GM18511 (cell line): Measurements from ENCODE around the gene RBFOX1.

Experiments used
- ATAC-seq: cut with Tn5 transposase; IDR thresholded peaks from one replicate; pipeline ENCODE4 v1.9.1; 2021; ENCODE audit warnings: mild to moderate bottlenecking, moderate library complexity; ENCODE audit not compliant: unreplicated experiment

Gene RBFOX1

DNA sequence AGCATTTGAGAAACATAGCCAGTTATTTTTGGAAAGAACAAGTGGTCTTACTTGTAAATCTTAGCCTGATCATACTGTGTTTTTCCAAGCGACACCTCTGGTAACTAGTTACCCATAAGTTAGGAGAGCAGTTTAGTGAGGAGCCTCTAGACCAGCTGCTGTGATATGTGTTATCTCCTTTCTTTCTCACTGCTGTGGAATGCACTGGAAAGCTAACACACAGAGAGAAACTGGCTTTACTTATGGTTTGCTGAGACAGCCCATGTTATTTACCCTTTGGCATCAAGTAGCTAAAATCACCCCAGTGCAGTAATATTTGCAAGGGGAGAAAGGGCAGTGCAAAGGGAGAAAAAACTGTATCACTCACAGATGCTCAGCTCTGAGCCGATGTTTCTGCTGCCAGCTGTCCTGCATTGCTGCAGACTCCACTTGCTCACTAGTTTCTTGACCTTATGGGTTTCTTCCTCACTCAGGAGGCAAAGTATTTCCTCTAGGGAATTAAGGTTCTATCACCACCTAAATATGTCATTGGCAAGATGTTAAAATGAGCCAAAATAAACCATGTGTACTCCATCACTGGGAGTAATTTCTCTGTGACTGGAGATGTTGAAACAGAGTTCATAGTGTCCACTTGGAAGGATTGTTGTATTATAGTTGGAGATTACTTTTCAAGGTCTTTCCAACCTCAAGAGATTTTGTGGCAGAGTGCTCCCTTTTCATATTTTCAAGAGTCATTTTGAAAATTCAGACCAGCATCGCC, 2.3 kb downstream of the RBFOX1 start:
- ATAC-seq, result no peak

DNA sequence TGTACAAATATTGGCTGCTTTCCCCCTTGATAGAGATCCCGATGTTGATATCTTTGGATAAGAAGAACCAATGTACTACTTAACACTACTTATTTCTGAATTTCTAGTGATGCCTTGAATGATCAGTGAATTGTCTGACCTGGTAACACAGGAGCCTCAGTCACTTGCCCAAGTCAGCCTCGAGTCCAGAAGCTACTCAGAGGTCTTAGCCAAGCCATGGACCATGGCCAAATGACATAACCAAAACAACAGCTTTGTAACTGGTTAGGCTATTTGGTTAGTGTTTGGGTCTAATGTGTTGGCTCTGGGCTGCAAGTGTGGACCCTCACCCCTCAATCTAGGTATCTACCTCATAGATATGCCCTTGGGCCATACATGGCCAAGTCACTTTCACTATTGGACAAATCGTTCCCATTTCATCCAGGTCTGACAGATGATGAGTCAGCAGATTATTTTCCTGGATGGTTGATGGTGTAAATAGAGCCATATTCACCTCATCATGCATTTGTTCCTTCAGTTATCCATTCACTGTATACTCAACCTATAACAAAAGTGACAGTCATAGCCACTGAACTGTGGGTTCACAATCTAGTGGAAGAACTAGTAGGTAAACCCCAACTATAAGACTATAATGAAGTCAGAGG, 3.5 kb downstream of the RBFOX1 start:
- no peak for ATAC-seq

DNA sequence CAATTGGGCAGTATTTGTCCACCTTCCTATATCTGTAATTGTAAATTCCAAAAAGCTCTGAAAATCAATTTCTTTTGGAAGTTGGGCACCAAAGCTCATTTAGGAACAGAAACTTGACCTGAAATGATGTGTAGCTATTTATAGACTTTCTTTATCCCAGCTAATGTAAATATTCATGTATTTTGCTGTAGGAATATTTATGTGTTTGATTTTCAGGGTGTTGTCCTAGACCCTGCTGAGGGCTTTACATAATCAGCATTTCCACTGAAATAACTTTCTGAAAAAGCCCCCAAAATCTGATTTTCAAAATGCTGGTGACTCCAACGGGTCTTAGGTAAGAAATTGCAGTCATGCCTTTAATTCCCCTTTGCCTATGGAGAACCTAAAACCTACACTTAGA, 4.1 kb downstream of the RBFOX1 start:
- ATAC-seq, result no peak

DNA sequence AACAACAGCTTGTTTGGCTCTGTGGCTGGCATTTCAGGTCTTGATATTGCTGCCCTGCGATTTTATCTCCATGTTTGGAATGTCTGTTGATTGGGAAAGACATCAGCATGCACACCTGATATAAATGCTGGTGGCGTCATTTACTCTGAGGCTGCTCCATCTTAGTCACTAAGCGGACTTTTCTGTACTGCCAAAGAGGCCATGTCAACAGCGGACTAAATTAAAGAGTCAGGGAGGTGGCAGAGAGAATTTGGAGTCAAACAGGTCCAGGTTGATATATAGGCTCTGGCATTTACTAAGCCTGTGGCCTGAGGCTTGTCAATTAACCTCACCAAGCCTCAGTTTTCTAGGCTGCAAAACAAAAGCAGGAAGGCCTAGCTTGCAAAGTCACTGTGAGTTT, 6.2 kb downstream of the RBFOX1 start:
- no peak for ATAC-seq

DNA sequence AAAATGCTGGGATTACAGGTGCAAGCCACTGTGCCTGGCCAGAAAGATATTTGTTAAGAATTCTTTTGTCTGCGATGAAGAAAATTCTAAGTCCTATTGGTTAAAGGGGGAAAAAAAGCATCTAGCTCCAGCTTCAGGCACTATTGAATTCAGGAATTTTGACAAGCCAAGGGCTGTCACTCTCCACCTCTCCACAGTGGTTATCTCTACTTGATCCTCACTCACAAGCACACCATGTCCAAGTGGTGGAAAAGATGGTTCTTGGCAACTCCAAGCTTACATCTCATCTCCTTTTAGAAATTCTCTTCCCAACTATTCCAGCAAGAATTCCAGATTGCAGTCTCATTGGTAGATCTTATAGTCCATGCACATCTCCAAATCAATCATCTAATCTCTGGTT, 7.1 kb downstream of the RBFOX1 start:
- no peak for ATAC-seq

DNA sequence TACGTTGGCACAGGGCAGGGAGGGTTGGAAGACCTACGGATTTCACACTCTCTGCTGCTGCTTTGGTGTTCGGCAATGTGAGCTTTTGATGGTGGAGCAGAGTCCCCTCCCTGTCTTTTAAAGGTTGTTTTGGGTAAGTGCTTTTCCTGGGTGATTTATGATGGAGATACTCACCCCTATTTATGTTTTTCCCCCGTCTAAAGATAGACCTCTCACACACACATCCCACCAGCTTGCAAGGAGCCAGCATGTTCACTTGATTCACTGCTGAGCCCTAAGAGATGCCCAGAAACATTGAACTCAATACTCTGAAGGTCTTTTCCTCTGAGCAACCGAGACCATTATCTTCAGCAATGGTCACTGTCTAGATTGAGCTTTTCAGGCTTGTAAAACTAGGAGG, 8.3 kb downstream of the RBFOX1 start:
- ATAC-seq, result no peak

DNA sequence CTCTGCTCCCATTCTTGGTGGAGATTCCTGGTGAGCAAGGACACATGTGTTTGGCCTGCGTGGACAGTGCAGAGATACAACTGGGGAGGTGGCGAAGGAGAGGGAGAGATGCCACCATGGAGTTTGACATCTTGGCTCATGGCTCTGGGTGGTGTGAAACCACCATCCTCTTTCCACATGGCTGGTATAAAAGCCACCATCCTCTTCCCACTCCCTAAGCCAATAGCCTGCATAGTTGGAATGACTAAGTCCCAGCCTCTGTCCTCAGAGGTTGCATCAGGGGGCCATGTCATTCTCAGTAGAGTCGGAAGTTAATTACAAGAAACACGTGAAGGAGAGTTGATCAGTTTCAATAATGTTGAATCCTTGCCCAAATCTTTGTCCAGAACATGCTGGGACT, 10.0 kb downstream of the RBFOX1 start:
- ATAC-seq, result no peak

DNA sequence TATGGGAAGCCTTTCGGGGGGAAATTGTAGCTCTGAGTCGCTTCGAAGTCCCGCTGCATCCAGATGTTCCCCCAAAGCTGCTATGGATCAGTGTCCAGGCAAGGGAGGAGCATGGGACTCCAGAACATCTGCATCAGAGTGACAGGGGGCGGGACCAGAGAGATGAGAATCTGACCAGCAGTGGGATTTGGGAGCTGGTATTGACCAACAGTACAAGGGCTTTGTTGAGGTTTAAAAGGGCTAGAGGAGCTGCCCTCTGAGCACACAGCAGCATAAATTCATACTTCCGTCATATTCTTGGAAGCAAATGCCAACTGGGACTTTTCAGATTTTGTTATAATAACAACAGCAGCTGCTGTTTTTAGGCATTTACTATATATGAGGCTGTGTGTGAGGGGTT, 10.6 kb downstream of the RBFOX1 start:
- no peak for ATAC-seq

DNA sequence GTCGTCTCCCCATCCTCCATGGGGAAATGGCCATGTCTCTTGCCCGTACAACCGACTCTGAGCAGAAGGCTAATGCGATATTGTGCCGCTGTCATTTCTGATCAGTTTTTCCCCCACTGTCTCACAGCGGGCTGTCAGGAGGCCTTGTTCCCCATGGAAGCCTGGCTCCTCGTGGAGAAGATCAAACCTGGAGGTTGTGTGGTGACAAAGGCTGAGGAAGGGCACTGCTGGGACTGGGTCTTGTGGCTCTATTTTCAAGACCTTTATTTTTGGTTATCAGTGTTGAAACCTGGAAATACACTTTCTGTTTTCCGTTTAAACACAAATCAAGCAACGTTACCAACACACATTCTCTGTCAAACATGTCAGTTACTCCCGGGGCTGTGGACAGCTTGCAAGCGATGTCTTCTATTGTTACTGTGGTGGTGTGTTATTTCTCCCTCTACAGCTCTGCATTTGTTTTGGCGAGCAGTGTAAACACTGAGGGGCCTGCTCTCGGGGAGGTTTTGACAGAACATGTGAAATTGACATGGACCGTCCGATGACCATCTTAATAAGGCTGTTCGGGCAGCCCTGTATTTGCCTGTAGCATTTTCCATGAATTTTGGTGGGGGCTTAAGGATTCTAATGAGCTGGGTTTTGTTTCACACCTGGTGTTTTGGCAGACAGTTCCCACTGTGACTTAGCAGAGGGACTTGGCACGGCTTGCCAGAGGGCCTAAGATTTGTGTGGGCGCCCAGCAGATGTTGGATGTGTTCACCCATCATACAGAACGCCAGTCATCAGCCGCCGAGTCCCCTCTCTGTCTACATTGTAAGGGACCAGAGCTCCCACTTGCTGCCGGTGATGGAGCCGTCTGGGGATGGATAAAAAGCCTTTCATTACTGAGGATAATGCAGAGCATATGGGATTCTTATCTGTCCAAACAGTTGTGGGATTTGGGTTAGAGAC, 12.5 kb downstream of the RBFOX1 start:
- no peak for ATAC-seq

DNA sequence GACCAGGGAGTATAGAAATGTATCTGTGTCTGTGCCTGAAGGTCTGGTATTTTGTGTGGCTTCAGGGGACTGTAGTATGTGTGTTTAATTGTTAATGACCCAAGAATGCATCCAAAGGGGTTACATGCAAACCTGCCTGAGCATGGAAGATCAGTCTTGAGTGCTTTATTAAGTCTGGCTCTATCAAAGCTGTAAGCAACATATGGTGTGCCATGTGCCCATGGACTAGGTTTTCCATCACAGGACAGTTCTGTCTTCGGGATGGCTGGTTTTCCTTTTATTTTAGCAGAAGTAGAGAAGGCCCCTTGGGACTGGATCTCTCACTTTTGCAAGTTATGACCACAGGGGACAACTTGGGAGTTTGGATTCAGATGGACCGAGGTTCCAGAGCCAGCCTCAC, 18.2 kb downstream of the RBFOX1 start:
- no peak for ATAC-seq

DNA sequence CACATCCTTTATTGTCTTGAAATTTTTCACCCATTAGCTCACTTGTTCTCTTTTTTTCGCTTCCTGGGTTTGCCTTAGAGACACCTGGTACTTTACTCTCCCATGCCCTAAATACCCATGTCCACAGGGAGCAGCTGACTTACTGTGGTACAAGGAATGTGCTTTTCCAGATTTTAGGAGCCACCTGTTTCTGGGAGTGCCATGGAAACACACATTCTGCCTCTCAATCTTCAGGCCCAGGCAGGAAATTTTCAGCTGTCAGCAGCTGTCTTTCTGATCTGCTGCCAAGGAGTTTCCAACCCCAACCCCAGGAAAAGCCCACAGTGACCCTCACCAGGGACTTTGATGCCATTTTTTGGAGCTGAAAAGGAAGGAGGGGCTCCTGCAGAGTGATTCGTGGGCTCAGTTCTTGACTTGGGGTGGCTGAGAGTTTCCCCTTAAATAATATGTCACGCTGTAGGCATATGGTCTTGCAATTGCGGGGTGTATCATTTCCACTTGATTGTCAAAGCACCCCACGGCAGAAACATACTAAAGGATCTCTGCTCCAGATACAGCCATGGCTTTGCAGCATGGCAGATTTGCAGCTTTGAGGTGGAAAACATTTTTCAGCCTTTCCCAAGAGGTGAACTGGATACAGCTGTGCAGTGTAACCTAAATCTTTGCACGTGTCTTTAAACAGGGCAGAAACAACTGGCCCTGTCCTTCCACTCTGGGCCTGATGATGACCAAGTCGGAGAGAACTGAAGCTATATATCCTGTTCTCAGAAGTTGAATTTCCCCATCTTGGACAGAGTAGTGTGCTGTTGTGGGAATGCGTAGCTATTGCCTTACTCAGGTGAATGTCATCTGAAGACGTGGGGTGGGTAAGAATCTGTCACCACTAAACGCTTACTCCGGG, 19.2 kb downstream of the RBFOX1 start:
- ATAC-seq, result no peak

DNA sequence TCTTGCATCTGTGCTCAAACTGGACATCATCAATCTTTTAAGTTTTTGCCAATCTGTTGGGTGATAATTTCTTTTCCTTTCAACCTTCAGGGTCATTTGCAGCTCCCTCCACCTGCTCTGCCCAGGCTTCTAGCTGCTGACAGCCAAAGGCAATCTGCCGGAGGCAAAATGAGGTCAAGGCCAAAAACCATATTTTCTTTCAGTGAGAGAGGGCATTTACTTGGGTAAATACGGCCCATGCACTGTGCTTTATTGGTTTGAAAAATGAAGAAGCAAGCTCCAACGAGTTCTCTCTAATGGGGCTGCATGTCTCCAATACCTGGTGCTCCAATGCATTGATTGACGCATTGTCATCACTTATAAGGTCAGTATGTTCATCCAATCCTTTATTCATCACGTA, 23.1 kb downstream of the RBFOX1 start:
- ATAC-seq, result no peak

DNA sequence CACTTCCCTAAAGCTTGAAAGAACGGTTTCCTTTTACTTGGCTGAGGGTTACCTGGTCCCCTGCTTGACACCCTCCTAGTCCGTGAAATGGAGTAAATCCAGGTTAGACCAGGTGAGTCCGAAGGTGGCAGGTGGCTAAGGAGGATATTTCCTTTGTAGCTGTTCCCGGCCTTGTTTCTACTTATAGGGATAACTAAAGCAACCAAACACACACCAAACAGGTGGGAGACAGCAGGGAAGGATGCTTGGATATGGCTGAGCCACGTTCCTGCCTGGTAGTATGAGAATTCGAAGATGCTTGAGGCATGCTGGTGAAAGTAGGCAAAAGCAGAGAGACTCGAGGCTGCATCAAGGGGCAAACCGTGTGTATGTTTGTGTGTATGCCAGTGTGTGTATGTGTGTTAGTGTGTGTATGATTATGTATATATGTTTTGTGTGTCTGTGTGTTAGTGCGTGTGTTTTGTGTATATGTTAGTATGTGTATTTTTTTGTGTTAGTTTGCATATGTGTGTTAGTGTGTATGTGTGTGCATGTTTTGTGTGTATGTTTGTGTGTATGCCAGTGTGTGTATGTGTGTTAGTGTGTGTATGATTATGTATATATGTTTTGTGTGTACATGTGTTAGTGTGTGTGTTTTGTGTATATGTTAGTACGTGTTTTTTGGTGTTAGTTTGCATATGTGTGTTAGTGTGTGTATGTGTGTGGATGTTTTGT, 28.9 kb downstream of the RBFOX1 start:
- no peak for ATAC-seq

DNA sequence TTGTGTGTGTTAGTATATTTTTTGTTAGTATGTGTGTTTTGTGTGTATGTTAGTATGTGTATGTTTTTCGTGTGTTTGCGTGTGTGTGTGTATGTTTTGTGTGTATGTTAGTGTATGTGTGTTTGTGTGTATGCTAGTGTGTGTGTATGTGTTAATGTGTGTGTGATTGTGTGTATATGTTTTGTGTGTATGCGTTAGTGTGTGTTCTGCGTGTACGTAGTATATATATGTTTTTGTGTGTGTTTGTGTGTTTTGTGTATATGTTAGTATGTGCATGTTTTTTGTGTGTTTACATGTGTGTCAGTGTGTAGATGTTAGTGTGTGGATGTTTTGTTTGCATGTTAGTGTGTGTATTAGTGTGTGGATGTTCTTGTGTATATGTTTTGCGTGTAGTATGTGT, 29.6 kb downstream of the RBFOX1 start:
- no peak for ATAC-seq

DNA sequence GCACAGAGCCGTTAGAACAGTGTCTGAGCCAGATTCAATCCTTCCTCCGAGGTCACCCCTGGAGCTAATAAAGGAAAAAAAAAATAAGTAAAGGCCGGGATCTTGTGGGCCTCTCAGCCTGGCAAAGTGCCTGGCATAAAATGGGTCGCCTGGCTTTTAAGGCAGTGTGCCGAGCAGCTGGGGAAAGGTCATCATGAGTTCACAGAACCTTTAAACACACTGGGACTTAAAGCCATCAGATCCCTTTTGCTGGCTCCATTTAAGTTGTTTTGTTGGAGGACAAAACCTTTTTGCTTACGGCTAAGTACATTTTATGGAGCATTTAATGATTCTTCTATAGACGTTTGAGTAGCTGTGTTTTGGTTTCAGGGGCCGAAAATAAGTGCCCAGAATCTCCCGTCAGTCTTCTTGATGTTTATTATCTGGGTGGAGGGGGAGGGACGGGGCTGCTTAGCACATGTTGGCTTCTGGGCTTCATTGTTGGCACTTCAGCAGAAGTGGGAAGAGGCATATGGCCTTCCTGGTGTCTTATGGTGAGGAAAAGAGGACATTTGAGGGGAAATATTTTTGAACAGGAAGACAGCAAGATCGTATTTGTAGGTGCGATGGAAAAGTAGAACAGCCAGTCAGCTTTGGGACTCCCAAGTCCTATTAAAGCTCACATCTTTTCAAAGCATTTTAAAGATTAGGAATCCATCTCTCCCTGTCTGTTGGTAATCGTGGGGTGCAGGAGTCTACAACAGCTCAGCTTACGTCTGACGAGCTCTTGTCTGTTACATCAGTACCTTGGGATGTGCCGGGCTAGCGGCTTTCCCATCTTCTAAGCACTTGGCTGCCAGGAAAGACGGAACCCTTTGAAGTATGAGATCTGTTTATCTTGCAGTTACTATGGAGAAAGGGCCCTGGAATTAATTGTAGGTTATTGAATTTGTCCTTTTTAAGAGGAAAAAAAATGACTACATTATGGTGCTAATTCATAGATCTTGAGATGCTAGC, 31.1 kb downstream of the RBFOX1 start:
- ATAC-seq, result no peak

DNA sequence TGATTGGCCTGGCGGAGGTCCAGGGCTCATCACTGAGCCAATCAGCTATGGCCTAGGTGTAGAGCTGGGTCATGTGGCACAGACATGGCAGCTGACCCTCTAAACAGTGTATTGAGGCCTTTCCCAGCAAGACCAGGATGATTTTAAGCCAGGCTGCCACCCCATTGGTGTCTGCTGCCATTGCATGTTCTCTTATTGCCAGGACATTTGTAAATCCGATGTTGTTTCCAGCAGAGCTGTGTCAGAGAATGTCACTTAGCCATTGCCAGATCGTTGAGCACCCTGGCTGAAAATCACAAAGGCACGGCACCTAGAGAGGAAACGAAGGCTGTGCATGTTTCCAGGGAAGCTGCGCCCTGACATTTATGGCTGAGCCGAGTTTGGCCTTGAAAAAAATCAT, 33.4 kb downstream of the RBFOX1 start:
- no peak for ATAC-seq

DNA sequence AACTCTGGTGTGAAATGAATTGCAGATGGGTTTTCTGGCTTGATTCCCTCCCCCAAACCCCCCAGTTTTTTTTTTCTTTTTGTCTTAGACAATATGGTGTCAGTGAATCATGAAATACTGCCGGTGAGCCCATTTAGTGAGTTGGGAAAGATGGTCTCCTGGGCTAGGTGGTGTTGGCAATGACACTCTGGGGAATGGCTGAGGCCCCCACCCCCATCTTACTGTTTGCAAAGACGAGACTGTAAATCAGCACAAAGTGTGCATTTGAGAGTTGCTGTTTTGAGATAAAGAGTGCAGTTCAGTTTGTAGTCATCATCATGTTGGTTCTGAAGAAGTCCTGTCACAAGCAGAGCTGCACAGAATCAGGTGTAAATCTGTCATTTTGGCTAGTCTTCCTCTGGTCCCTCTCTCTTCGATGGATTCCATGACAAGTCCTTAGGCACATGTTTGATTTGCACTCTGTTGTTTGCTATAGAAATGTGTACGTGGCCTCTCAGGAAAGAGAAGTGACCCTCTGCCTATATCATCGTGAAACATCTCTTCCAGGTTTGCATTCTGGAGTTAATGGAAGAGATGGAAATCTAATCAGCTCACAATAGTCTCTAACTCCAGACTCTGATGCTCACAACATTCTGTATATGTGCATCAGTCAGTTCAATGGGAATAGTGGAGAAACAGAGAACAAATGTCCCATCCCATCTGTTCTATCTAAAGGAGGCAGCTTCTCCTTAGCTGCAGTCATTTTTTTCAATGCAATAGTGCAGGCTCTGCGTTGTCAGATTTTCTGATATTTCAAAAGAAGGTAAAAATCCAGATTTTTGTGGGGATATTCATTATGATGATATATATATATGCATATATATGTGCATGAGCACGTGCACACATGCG, 34.6 kb downstream of the RBFOX1 start:
- ATAC-seq, result no peak

DNA sequence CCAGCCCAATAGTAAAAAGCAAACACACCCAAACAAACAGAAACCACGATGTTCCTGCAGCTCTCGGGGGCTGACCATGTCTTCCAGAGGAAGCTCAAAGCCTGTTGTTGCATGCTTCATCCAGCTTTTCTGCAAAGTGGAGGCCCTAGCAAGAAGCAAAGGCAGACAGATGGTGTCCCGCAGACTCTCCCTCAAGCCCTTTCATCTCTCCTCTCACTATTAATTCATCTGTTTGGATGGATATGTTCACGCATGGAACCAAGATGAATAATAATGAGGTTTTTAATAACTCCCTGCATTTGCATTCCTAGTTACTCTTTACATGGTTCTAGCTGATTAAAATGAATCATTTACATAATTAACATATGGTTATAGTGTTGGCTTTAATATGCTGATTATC, 36.6 kb downstream of the RBFOX1 start:
- ATAC-seq, result no peak
